K562 (cell line): ENCODE measurements around the gene MT1HL1. TPM values are rescaled to one million over a fixed set of nuclear protein-coding genes. Genes with fewer than 3 reads are reported as not detected.

Experiments
- ATAC-seq: fragments of 200-7000 bp; cut with Tn5 transposase; 3 replicates; pipeline ENCODE4 v1.9.1; 2020; ENCODE audit warnings: moderate library complexity
- BruUV-seq: library from RNA; stranded (reverse); fragments of 400-500 nt; replicated peaks from 2 replicates; lab custom pipeline; 2021; lab: Mats Ljungman, UMichigan
- CTCF ChIA-PET: fragments of 300-600 bp; formaldehyde crosslinking; extraction: SDS; loops from one replicate; lab custom pipeline; 2021; ENCODE audit warnings: low intra/inter-chr PET ratio; lab: Yijun Ruan, JAX
- POLR2A ChIA-PET: fragments of 300-600, 350-650 bp; sonication (Branson Sonifier 250); formaldehyde crosslinking; extraction: SDS; loops from one replicate; lab custom pipeline; 2021; ENCODE audit warnings: antibody characterized with exemption, inconsistent platforms; lab: Yijun Ruan, JAX
- DNase-seq, 4 experiments: peaks; one replicate each; pipeline versions ENCODE4 v3.0.0 to v3.0.0-alpha.2; 2011 to 2018; ENCODE audit warnings: low spot score in 3 of 4, mixed read lengths in 3 of 4; ENCODE audit errors: extremely low read depth in 1 of 4
- FAIRE-seq: peaks from 2 replicates; lab custom pipeline; 2011; peaks lifted over from hg19 to GRCh38; lab: Jason Lieb, UNC
- H2AFZ ChIP-seq: 2 replicates; pipeline ENCODE4 v1.6.0; 2011; ENCODE audit warnings: low read depth, low read length, control low read depth, inconsistent platforms
- H3K27ac ChIP-seq: fragments of 200-600 bp; 3 replicates; pipeline ENCODE4 v1.8.0; 2011; ENCODE audit warnings: low read depth, mild to moderate bottlenecking, control low read depth, inconsistent platforms, low read length, moderate library complexity, mixed read lengths; ENCODE audit errors: extremely low read depth
- H3K27me3 ChIP-seq, 2 experiments: fragments of 300-600 bp in 1 of 2; 2 replicates in 1 of 2; 3 replicates in 1 of 2; pipeline versions ENCODE4 v1.6.0 to v1.8.0; 2011; ENCODE audit warnings: inconsistent platforms in 2 of 2, low read length in 2 of 2, mild to moderate bottlenecking in 1 of 2, mixed read lengths in 1 of 2, moderate library complexity in 1 of 2; ENCODE audit not compliant: control insufficient read depth in 2 of 2, insufficient read depth in 2 of 2
- H3K36me3 ChIP-seq: fragments of 300-600 bp; 3 replicates; pipeline ENCODE4 v1.8.0; 2011; ENCODE audit warnings: mild to moderate bottlenecking, low read length, inconsistent platforms; ENCODE audit not compliant: control insufficient read depth, insufficient read depth
- H3K4me1 ChIP-seq, 2 experiments: fragments of 200-600 bp in 1 of 2; replicated peaks in 1 of 2; 2 replicates in 1 of 2; 3 replicates in 1 of 2; pipeline versions ENCODE4 v1.5.1 to v1.8.0; 2011; ENCODE audit warnings: inconsistent platforms in 2 of 2, low read length in 2 of 2, mild to moderate bottlenecking in 1 of 2, mixed read lengths in 1 of 2, moderate library complexity in 1 of 2; ENCODE audit not compliant: control insufficient read depth in 2 of 2, insufficient read depth in 2 of 2
- H3K4me2 ChIP-seq: 2 replicates; pipeline ENCODE4 v1.6.1; 2011; ENCODE audit warnings: low read length, control low read depth, inconsistent platforms, mixed read lengths; ENCODE audit not compliant: insufficient read depth
- H3K4me3 ChIP-seq: fragments of 200-600 bp; sonication (generic), shearing (Covaris generic); 2 replicates; pipeline ENCODE4 v1.5.1; 2016; ENCODE audit warnings: control low read depth, inconsistent platforms
- H3K79me2 ChIP-seq: fragments of 200-600 bp; 3 replicates; pipeline ENCODE4 v1.8.0; 2011; ENCODE audit warnings: low read length, inconsistent platforms; ENCODE audit not compliant: control insufficient read depth, insufficient read depth
- H3K9ac ChIP-seq, 2 experiments: 2 replicates each; pipeline versions ENCODE4 v1.6.0 to v1.6.1; 2011; ENCODE audit warnings: low read depth in 2 of 2, low read length in 2 of 2, control low read depth in 1 of 2, inconsistent platforms in 1 of 2, mild to moderate bottlenecking in 1 of 2, mixed read lengths in 1 of 2; ENCODE audit not compliant: insufficient read depth in 1 of 2
- H3K9me1 ChIP-seq: one replicate; pipeline ENCODE4 v1.6.0; 2011; ENCODE audit warnings: inconsistent platforms, mild to moderate bottlenecking, low read length, moderate library complexity; ENCODE audit not compliant: control insufficient read depth, insufficient read depth
- H3K9me3 ChIP-seq: replicated peaks from 2 replicates; pipeline ENCODE4 v1.5.1; 2011; ENCODE audit warnings: low read depth, low read length, inconsistent platforms; ENCODE audit not compliant: control insufficient read depth, insufficient read depth
- H4K20me1 ChIP-seq: replicated peaks from 2 replicates; pipeline ENCODE4 v1.6.1; 2011; ENCODE audit warnings: low read length, inconsistent platforms, mixed read lengths; ENCODE audit not compliant: control insufficient read depth, insufficient read depth
- BHLHE40 ChIP-seq: IDR thresholded peaks from 2 replicates; pipeline ENCODE4 v1.6.1; 2011; ENCODE audit warnings: low read length, improper control_type of control experiment
- C11orf30 ChIP-seq: fragments of 450-650 bp; IDR thresholded peaks from 2 replicates; pipeline ENCODE4 v1.6.1; 2016; ENCODE audit warnings: low read depth, mild to moderate bottlenecking
- EGR1 ChIP-seq: fragments of 450-650 bp; conservative IDR thresholded peaks from 2 replicates; pipeline ENCODE4 v1.6.1; 2017; ENCODE audit warnings: mild to moderate bottlenecking
- KHSRP ChIP-seq: fragments of 450-650 bp; IDR thresholded peaks from 2 replicates; pipeline ENCODE4 v1.6.1; 2017
- NR1H2 ChIP-seq: sonication (generic); formaldehyde crosslinking; IDR thresholded peaks from 2 replicates; pipeline ENCODE4 v1.4.0; 2020; ENCODE audit warnings: mild to moderate bottlenecking, missing genetic modification reagents
- POLR2B ChIP-seq: fragments of 450-650 bp; IDR thresholded peaks from 2 replicates; pipeline ENCODE4 v1.6.1; 2018; ENCODE audit warnings: low read depth; ENCODE audit not compliant: partially characterized antibody
- XRCC3 ChIP-seq: fragments of 450-650 bp; IDR thresholded peaks from 2 replicates; pipeline ENCODE4 v1.6.1; 2017; ENCODE audit warnings: mild to moderate bottlenecking, moderate library complexity
- ZBTB34 ChIP-seq: fragments of 250-450 bp; sonication (Bioruptor Pico); IDR thresholded peaks from 2 replicates; pipeline ENCODE4 v1.8.0; 2021; ENCODE audit warnings: mild to moderate bottlenecking, moderate library complexity
- ZNF518B ChIP-seq: fragments of 250-450 bp; sonication (Bioruptor Pico); IDR thresholded peaks from 2 replicates; pipeline ENCODE4 v1.5.0; 2021; ENCODE audit warnings: mild to moderate bottlenecking, moderate library complexity
- ZNF75A ChIP-seq: fragments of 450-650 bp; formaldehyde crosslinking; IDR thresholded peaks from 2 replicates; pipeline ENCODE4 v1.4.0; 2020; ENCODE audit warnings: mild to moderate bottlenecking
- WGBS: fragments of 100-300 bp; shearing (Covaris generic); methylation state at CpG from one replicate; pipeline ENCODE4 v1.1.6; 2016; ENCODE audit warnings: low coverage, mixed read lengths; ENCODE audit not compliant: insufficient coverage; ENCODE audit errors: missing lambda C conversion rate; 5-methylcytosine and 5-hydroxymethylcytosine counted together
- in situ Hi-C: fragments of 300-500 bp; cut with MboI; formaldehyde crosslinking; loops from 4 replicates; pipeline ENCODE4 v1.15.0; 2018; ENCODE audit warnings: inconsistent platforms, mixed read lengths
- intact Hi-C: fragments of 100-400 bp; cut with micrococcal nuclease; formaldehyde crosslinking; loops from 2 replicates; pipeline ENCODE4 v1.14.2; 2022
- polyA plus RNA-seq, 8 experiments: library from polyadenylated mRNA; depleted of rRNA in 4 of 8; stranded (reverse) in 5 of 8; unstranded in 3 of 8; fragments of >200 nt; fragmentation: Nextera tagmentation in 2 of 8; fragmentation: Illumina TruSeq in 1 of 8; extraction: Ambion mirVana in 2 of 8; extraction: Trizol in 1 of 8; gene quantifications; 2 replicates each; pipeline versions ENCODE4 v1.2.1 to v1.2.3, GENCODE V29; 2011 to 2014; ENCODE audit warnings: inconsistent platforms in 1 of 8, missing spikeins in 1 of 8
- total RNA-seq, 7 experiments: library from RNA; depleted of rRNA in 6 of 7; stranded (reverse); fragments of >200 nt in 6 of 7; fragmentation: Illumina TruSeq in 2 of 7; extraction: Trizol in 2 of 7; gene quantifications; 2 replicates each; pipeline versions ENCODE4 v1.2.1 to v1.2.3, GENCODE V29; 2011 to 2021; ENCODE audit warnings: low replicate concordance in 1 of 7
- TF ChIP-seq, protein P1 (sequence below): fragments of 450-650 bp; IDR thresholded peaks from 2 replicates; pipeline ENCODE4 v1.6.1; 2017; ENCODE audit warnings: mild to moderate bottlenecking, moderate library complexity
- TF ChIP-seq, protein P2 (sequence below): sonication (generic); formaldehyde crosslinking; IDR thresholded peaks from 2 replicates; pipeline ENCODE4 v1.8.0; 2023; ENCODE audit warnings: mild to moderate bottlenecking, missing genetic modification reagents
- TF ChIP-seq, protein P3 (sequence below): IDR thresholded peaks from 2 replicates; pipeline ENCODE4 v1.6.1; 2014; ENCODE audit warnings: antibody characterized with exemption

The MT1HL1 gene
- total and polyA plus RNA-seq, 9 of the 15 experiments (the other 6 are each of a cell fraction or from before 2014, with no cell fraction given), result not detected

- Histone ChIP-seq H3K9me3 (no peaks in the 10 kb centered on the region), H3K36me3 (no peaks in the 10 kb centered on the region), H3K27ac (no peak overlapping the region), H4K20me1 (no peaks in the 10 kb centered on the region), H3K4me3 (no peak overlapping the region), H3K4me2 (no peak overlapping the region), H3K4me1 (no peaks in the 10 kb centered on the region), H2AFZ (no peak overlapping the region), H3K9me1 (no peaks in the 10 kb centered on the region), H3K79me2 (no peaks in the 10 kb centered on the region), H3K27me3 (peaks cover 10 to 21% of the 10 kb centered on the region in 2 experiments), H3K9ac (no peak overlapping the region)
- intact Hi-C loops (no loop called here), in situ Hi-C loops (no loop called here)
- no peak for DNase-seq
- ChIA-PET POLR2A (no interaction called here), CTCF (no interaction called here)
- WGBS, result 0% methylated on average over 2 of the region's 2 CpGs
- FAIRE-seq, result no peak
- TF ChIP-seq, protein P1, sequence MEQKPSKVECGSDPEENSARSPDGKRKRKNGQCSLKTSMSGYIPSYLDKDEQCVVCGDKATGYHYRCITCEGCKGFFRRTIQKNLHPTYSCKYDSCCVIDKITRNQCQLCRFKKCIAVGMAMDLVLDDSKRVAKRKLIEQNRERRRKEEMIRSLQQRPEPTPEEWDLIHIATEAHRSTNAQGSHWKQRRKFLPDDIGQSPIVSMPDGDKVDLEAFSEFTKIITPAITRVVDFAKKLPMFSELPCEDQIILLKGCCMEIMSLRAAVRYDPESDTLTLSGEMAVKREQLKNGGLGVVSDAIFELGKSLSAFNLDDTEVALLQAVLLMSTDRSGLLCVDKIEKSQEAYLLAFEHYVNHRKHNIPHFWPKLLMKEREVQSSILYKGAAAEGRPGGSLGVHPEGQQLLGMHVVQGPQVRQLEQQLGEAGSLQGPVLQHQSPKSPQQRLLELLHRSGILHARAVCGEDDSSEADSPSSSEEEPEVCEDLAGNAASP, result no peak
- TF ChIP-seq BHLHE40, result no peak
- no peak for TF ChIP-seq POLR2B
- TF ChIP-seq, protein P2, sequence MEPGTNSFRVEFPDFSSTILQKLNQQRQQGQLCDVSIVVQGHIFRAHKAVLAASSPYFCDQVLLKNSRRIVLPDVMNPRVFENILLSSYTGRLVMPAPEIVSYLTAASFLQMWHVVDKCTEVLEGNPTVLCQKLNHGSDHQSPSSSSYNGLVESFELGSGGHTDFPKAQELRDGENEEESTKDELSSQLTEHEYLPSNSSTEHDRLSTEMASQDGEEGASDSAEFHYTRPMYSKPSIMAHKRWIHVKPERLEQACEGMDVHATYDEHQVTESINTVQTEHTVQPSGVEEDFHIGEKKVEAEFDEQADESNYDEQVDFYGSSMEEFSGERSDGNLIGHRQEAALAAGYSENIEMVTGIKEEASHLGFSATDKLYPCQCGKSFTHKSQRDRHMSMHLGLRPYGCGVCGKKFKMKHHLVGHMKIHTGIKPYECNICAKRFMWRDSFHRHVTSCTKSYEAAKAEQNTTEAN, result no peak
- TF ChIP-seq, protein P3, sequence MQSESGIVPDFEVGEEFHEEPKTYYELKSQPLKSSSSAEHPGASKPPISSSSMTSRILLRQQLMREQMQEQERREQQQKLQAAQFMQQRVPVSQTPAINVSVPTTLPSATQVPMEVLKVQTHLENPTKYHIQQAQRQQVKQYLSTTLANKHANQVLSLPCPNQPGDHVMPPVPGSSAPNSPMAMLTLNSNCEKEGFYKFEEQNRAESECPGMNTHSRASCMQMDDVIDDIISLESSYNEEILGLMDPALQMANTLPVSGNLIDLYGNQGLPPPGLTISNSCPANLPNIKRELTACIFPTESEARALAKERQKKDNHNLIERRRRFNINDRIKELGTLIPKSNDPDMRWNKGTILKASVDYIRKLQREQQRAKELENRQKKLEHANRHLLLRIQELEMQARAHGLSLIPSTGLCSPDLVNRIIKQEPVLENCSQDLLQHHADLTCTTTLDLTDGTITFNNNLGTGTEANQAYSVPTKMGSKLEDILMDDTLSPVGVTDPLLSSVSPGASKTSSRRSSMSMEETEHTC, result no peak
- no peak for TF ChIP-seq ZBTB34 (CRISPR knock-in tag)
- no peak for TF ChIP-seq ZNF518B (CRISPR knock-in tag)
- no peak for TF ChIP-seq NR1H2
- no peak for TF ChIP-seq ZNF75A (CRISPR knock-in tag)
- TF ChIP-seq C11orf30, result no peak
- no peak for TF ChIP-seq EGR1
- no peak for TF ChIP-seq XRCC3
- no peak for TF ChIP-seq KHSRP
- no peak for ATAC-seq
- no TSS peak for BruUV-seq
Observed at GRCh38 chr1:236963920-236964319, 40.3 kb downstream of the MT1HL1 start.
